Right cardiac atrium (tissue), 5 donors: ENCODE data around the gene PRR14. TPM values are rescaled to one million over a fixed set of nuclear protein-coding genes. Genes with fewer than 3 reads are reported as not detected.
A peak's percentile ranks its signal among the peaks of the same experiment; 100 is the strongest.
"Not testable (repeated sequence)": the region's sequence is repeated elsewhere in the genome, so short reads cannot be mapped to it uniquely, and the experiment has no call there.

Experiments
- ATAC-seq, 2 donors: fragments of 200-7000 bp; cut with Tn5 transposase; one replicate each; pipeline versions ENCODE4 v1.8.0 to v1.9.1; 2020; ENCODE audit warnings: moderate library complexity in 2 of 2, mild to moderate bottlenecking in 1 of 2
- DNase-seq, 3 donors: peaks; one replicate each; pipeline ENCODE4 v3.0.0-alpha.2; 2020
- H3K27ac ChIP-seq: one replicate; pipeline ENCODE4 v1.5.1; 2013; ENCODE audit warnings: mild to moderate bottlenecking, low read length, control low read depth, moderate library complexity
- H3K27me3 ChIP-seq: one replicate; pipeline ENCODE4 v1.6.1; 2013; ENCODE audit not compliant: control insufficient read depth, insufficient read depth
- H3K4me1 ChIP-seq: one replicate; pipeline ENCODE4 v1.6.1; 2013; ENCODE audit warnings: low read length; ENCODE audit not compliant: control insufficient read depth, insufficient read depth
- H3K4me3 ChIP-seq: one replicate; pipeline ENCODE4 v1.5.1; 2013; ENCODE audit warnings: low read length, control low read depth
- H3K9me3 ChIP-seq: one replicate; pipeline ENCODE4 v1.6.1; 2013; ENCODE audit warnings: low read length; ENCODE audit not compliant: control insufficient read depth
- WGBS: extraction: QIAGEN DNeasy Blood & Tissue Kit; methylation state at CpG from one replicate; pipeline ENCODE4 v1.1.7; 2013; 5-methylcytosine and 5-hydroxymethylcytosine counted together
- intact Hi-C, 4 donors: fragments of 100-400 bp; cut with DNase I; formaldehyde crosslinking; loops; one replicate each; pipeline versions ENCODE4 v1.11.0 to v1.14.0; 2022 to 2023
- polyA plus RNA-seq: library from polyadenylated mRNA; stranded (reverse); fragments of 200-250 nt; gene quantifications from one replicate; pipeline ENCODE4 v1.2.3, GENCODE V29; 2013
- total RNA-seq, 4 donors: library from RNA; stranded (reverse); fragmentation: NEBNext Ultra II Directional; extraction: Animal tissue kit (Norgen Biotek cat#: 25700); gene quantifications; one replicate each; pipeline ENCODE4 v1.2.1, GENCODE V29; 2021
- donor health status: healthy with polysubstance abuse.
- donor health status: DM: no; HTN: yes; CAD: no.
- donor health status: DM: no; HTN: no; CAD: no.
- donor health status: DM: no; HTN: yes; CAD: no; lungs with severe emphysema.
- donor health status: DM: yes; HTN: yes; CAD: no.

PRR14 gene
- total and polyA plus RNA-seq, 5 donors = 19.1 to 27.6 (median 23.4) TPM

- Histone ChIP-seq H3K4me3 (peak overlapping the region; percentile 31), H3K9me3 (no peaks in the 10 kb centered on the region), H3K4me1 (no peaks in the 10 kb centered on the region), H3K27ac (peak overlapping the region; percentile 6), H3K27me3 (no peaks in the 10 kb centered on the region)
- DNase-seq (peak; percentile 82 to 95 (median 94)), ATAC-seq (peak; percentile 84 to 91)
- WGBS = 32% methylated on average over 18 of the region's 18 CpGs
- intact Hi-C loops = no loop called here
These were observed 21.9 kb upstream of the PRR14 start for GRCh38 chr16:30628628-30629540.

GRCh38 chr16:30632454-30632853, 18.3 kb upstream of the PRR14 start:
- ATAC-seq, H3K27ac ChIP-seq, H3K27me3 ChIP-seq, intact Hi-C loops, H3K4me3 ChIP-seq, DNase-seq, H3K9me3 ChIP-seq, H3K4me1 ChIP-seq: not testable (repeated sequence)
- WGBS = 92% methylated on average over 7 of the region's 7 CpGs

GRCh38 chr16:30633526-30633925, 17.2 kb upstream of the PRR14 start:
- Histone ChIP-seq H3K27me3 (no peaks in the 10 kb centered on the region), H3K9me3 (no peaks in the 10 kb centered on the region), H3K4me3 (peak overlapping the region; percentile 46), H3K4me1 (no peaks in the 10 kb centered on the region), H3K27ac (peak overlapping the region; percentile 73)
- ATAC-seq (no peak), DNase-seq (no peak)
- WGBS = 80% methylated on average over 17 of the region's 17 CpGs
- intact Hi-C loops = no loop called here

GRCh38 chr16:30636599-30636998, 14.2 kb upstream of the PRR14 start:
- Histone ChIP-seq H3K27ac (no peak overlapping the region), H3K4me3 (no peak overlapping the region), H3K9me3 (no peaks in the 10 kb centered on the region), H3K4me1 (no peaks in the 10 kb centered on the region), H3K27me3 (no peaks in the 10 kb centered on the region)
- DNase-seq = no peak
- 94% methylated on average over 7 of the region's 7 CpGs for WGBS
- intact Hi-C loops = no loop called here
- ATAC-seq = no peak

- 90% methylated on average over 10 of the region's 10 CpGs for WGBS
- DNase-seq, H3K27ac ChIP-seq, H3K4me1 ChIP-seq, H3K27me3 ChIP-seq, H3K9me3 ChIP-seq, ATAC-seq, intact Hi-C loops, H3K4me3 ChIP-seq: not testable (repeated sequence)
These were observed 13.6 kb upstream of the PRR14 start for GRCh38 chr16:30637139-30637538.

- ATAC-seq (no peak), DNase-seq (no peak)
- intact Hi-C loops = no loop called here
- Histone ChIP-seq H3K27ac (no peak overlapping the region), H3K4me3 (no peak overlapping the region), H3K27me3 (no peaks in the 10 kb centered on the region), H3K4me1 (no peaks in the 10 kb centered on the region), H3K9me3 (no peaks in the 10 kb centered on the region)
- WGBS = 3% methylated on average over 1 of the region's 1 CpG
These were observed 12.8 kb upstream of the PRR14 start for GRCh38 chr16:30637944-30638343.

GRCh38 chr16:30641378-30641982, 9.3 kb upstream of the PRR14 start:
- Histone ChIP-seq H3K4me3 (no peak overlapping the region), H3K27ac (no peak overlapping the region), H3K9me3 (no peaks in the 10 kb centered on the region), H3K27me3 (no peaks in the 10 kb centered on the region), H3K4me1 (no peaks in the 10 kb centered on the region)
- ATAC-seq (peak; percentile 29 to 81), DNase-seq (no peak)
- intact Hi-C loops = no loop called here
- WGBS = 78% methylated on average over 3 of the region's 3 CpGs

- Histone ChIP-seq H3K27ac (no peak overlapping the region), H3K9me3 (no peaks in the 10 kb centered on the region), H3K4me3 (no peak overlapping the region), H3K27me3 (no peaks in the 10 kb centered on the region), H3K4me1 (no peaks in the 10 kb centered on the region)
- intact Hi-C loops = no loop called here
- DNase-seq (peak in 1 of 3 donors; percentile 30), ATAC-seq (no peak)
- 66% methylated on average over 4 of the region's 4 CpGs for WGBS
These were observed 6.4 kb upstream of the PRR14 start for GRCh38 chr16:30644334-30644830.

- 61% methylated on average over 6 of the region's 6 CpGs for WGBS
These were observed 5.0 kb upstream of the PRR14 start for GRCh38 chr16:30645727-30646126.

GRCh38 chr16:30647274-30647571, 3.5 kb upstream of the PRR14 start:
- intact Hi-C loops = no loop called here
- H3K27ac ChIP-seq = no peak overlapping the region
- no peaks in the 10 kb centered on the region for H3K4me1 ChIP-seq
- H3K9me3 ChIP-seq = no peaks in the 10 kb centered on the region
- no peak overlapping the region for H3K4me3 ChIP-seq
- WGBS = 76% methylated on average over 1 of the region's 1 CpG
- ATAC-seq (no peak), DNase-seq (no peak)
- no peaks in the 10 kb centered on the region for H3K27me3 ChIP-seq

More at GRCh38 chr16:30645727-30646126, 5.0 kb upstream of the PRR14 start:
- Histone ChIP-seq H3K4me1 (no peaks in the 10 kb centered on the region), H3K27ac (no peak overlapping the region), H3K4me3 (no peak overlapping the region), H3K9me3 (no peaks in the 10 kb centered on the region), H3K27me3 (no peaks in the 10 kb centered on the region)
- no peak for DNase-seq
- no peak for ATAC-seq
- intact Hi-C loops = no loop called here

- DNase-seq = peak in 1 of 3 donors; percentile 80
- H3K9me3 ChIP-seq = no peaks in the 10 kb centered on the region
- intact Hi-C loops = no loop called here
- H3K27me3 ChIP-seq = no peaks in the 10 kb centered on the region
- no peak for ATAC-seq
- 33% methylated on average over 22 of the region's 22 CpGs for WGBS
- peak overlapping the region; percentile 94 for H3K27ac ChIP-seq
- no peaks in the 10 kb centered on the region for H3K4me1 ChIP-seq
- H3K4me3 ChIP-seq = peak overlapping the region; percentile 27
These were observed 913 bp upstream of the PRR14 start for GRCh38 chr16:30649725-30650368.
